ENCODE results near the gene NUDCD3. TPM values are rescaled to one million over a fixed set of nuclear protein-coding genes. Genes with fewer than 3 reads are reported as not detected.

NUDCD3 gene
- total RNA-seq, 1 donor from 2014 or later: 86.8 TPM

DNA sequence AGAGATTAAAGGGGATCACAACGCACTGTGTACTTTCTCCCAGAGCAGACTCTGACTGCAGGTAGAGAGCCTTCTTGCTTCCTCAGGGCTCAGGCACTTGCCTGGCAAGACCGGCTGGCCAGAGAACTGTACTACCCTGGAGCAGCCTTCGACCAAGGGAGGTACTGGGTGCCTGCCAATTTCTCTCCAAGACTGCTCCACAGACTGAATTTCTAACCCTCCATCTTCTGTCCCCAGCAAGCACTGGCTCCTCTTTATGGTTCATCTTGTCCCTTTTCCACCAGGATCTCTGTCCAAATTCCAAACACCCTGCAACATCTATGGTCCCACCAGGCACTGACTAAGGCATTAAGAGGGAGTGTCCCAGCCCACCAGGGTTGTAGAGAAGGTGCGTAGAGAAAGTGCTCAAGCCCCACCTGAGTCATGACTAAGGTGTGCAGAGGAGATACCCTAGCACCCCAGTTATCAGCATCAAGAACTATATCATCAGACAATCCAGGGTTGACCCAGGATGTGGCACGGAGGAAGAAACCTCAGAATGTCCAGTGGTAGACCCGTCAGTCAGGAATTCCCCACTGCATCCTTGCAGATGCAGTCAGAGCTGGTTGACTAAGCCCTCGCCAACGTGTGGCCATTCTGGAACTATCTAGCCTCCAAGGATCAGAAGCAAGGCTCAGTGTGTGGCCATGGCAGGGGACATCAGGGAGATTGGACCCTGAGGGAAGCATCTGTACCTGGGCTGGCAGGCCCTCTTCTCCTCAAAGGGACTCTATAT lies 104.1 kb downstream of the NUDCD3 start:
- Histone ChIP-seq H3K4me2 (ENCODE audit: low read length) (no peak overlapping the region), H3K79me2 (ENCODE audit: insufficient read depth, low read length) (no peaks in the 10 kb centered on the region), H3K27ac (ENCODE audit: low read depth, low read length) (no peak overlapping the region), H4K20me1 (ENCODE audit: insufficient read depth, low read length) (peaks cover 11% of the 10 kb centered on the region), H3K36me3 (ENCODE audit: insufficient read depth, low read length) (peaks cover 21% of the 10 kb centered on the region), H3K9ac (ENCODE audit: low read length) (no peak overlapping the region), H3K9me3 (ENCODE audit: insufficient read depth, low read depth, low read length) (no peaks in the 10 kb centered on the region), H2AFZ (ENCODE audit: low read depth, low read length) (no peak overlapping the region), H3K27me3 (ENCODE audit: insufficient read depth, low read length) (no peaks in the 10 kb centered on the region), H3K4me3 (ENCODE audit: insufficient read depth, low read depth, low read length) (no peak overlapping the region), H3K4me1 (ENCODE audit: insufficient read depth, low read length) (peaks cover 37% of the 10 kb centered on the region)
- Mint-ChIP-seq H3K4me1 (ENCODE audit: low read depth, unreplicated experiment) (peaks cover 23% of the 10 kb centered on the region), H3K27ac (ENCODE audit: unreplicated experiment) (no peak overlapping the region), H3K9me3 (ENCODE audit: unreplicated experiment) (no peaks in the 10 kb centered on the region), H3K36me3 (ENCODE audit: low read depth, unreplicated experiment) (peaks cover 28% of the 10 kb centered on the region), H3K27me3 (ENCODE audit: low read depth, unreplicated experiment) (no peaks in the 10 kb centered on the region), H3K4me3 (ENCODE audit: unreplicated experiment) (no peak overlapping the region)
- DNase-seq (ENCODE audit: low read depth) (peak; percentile 37), FAIRE-seq (no peak)
- TF ChIP-seq EZH2 (IDR thresholded peaks at IDR 0.05; ENCODE audit: insufficient read depth, low read length): no peak
- TF ChIP-seq, protein P1, sequence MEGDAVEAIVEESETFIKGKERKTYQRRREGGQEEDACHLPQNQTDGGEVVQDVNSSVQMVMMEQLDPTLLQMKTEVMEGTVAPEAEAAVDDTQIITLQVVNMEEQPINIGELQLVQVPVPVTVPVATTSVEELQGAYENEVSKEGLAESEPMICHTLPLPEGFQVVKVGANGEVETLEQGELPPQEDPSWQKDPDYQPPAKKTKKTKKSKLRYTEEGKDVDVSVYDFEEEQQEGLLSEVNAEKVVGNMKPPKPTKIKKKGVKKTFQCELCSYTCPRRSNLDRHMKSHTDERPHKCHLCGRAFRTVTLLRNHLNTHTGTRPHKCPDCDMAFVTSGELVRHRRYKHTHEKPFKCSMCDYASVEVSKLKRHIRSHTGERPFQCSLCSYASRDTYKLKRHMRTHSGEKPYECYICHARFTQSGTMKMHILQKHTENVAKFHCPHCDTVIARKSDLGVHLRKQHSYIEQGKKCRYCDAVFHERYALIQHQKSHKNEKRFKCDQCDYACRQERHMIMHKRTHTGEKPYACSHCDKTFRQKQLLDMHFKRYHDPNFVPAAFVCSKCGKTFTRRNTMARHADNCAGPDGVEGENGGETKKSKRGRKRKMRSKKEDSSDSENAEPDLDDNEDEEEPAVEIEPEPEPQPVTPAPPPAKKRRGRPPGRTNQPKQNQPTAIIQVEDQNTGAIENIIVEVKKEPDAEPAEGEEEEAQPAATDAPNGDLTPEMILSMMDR (IDR thresholded peaks at IDR 0.05; ENCODE audit: insufficient read depth, low read depth, low read length): no peak

- peaks cover 14% of the 10 kb centered on the region for H3K36me3 ChIP-seq (ENCODE audit: insufficient read depth, low read length)
- no peaks in the 10 kb centered on the region for H3K79me2 ChIP-seq (ENCODE audit: insufficient read depth, low read length)
- Mint-ChIP-seq H3K27ac (ENCODE audit: unreplicated experiment) (no peak overlapping the region), H3K36me3 (ENCODE audit: low read depth, unreplicated experiment) (peaks cover 24% of the 10 kb centered on the region), H3K4me1 (ENCODE audit: low read depth, unreplicated experiment) (peaks cover 30% of the 10 kb centered on the region), H3K27me3 (ENCODE audit: low read depth, unreplicated experiment) (no peaks in the 10 kb centered on the region), H3K4me3 (ENCODE audit: unreplicated experiment) (no peak overlapping the region), H3K9me3 (ENCODE audit: unreplicated experiment) (no peaks in the 10 kb centered on the region)
- H3K9ac ChIP-seq (ENCODE audit: low read length): no peak overlapping the region
- no peak for DNase-seq (ENCODE audit: low read depth)
- H3K27ac ChIP-seq (ENCODE audit: low read depth, low read length): no peak overlapping the region
- no peak for TF ChIP-seq EZH2 (IDR thresholded peaks at IDR 0.05; ENCODE audit: insufficient read depth, low read length)
- TF ChIP-seq, protein P1 (IDR thresholded peaks at IDR 0.05; ENCODE audit: insufficient read depth, low read depth, low read length): no peak
- peaks cover 44% of the 10 kb centered on the region for H3K4me1 ChIP-seq (ENCODE audit: insufficient read depth, low read length)
- H4K20me1 ChIP-seq (ENCODE audit: insufficient read depth, low read length): peaks cover 11% of the 10 kb centered on the region
- H3K27me3 ChIP-seq (ENCODE audit: insufficient read depth, low read length): no peaks in the 10 kb centered on the region
- no peaks in the 10 kb centered on the region for H3K9me3 ChIP-seq (ENCODE audit: insufficient read depth, low read depth, low read length)
- no peak overlapping the region for H3K4me2 ChIP-seq (ENCODE audit: low read length)
- H2AFZ ChIP-seq (ENCODE audit: low read depth, low read length): no peak overlapping the region
- H3K4me3 ChIP-seq (ENCODE audit: insufficient read depth, low read depth, low read length): no peak overlapping the region
- no peak for FAIRE-seq
These were observed 104.9 kb downstream of the NUDCD3 start for GRCh38 chr7:44385434-44386138.
